GM21423 (cell line): ENCODE measurements around the gene NHSL1.

Experiments used
- ATAC-seq: cut with Tn5 transposase; IDR thresholded peaks from one replicate; pipeline ENCODE4 v1.9.1; 2021; ENCODE audit warnings: mild to moderate bottlenecking, moderate library complexity; ENCODE audit not compliant: unreplicated experiment

Gene NHSL1

DNA sequence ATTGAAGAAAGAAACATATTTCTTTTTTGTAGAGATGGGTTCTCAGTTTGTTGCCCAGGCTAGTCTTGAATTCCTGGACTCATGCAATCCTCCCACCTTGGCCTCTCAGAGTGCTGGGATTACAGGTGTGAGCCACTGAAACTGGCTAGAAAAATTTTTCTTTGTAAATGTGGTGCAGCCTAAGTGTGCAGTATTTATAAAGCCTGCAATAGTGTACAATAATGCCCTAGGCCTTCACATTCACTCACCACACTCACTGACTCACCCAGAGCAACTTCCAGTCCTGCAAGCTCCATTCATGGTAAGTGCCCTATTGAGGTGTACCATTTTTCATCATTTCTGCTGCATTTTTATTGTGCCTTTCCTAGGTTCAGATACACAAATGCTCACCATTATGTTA is 31.4 kb downstream of the NHSL1 start:
- ATAC-seq: no peak

DNA sequence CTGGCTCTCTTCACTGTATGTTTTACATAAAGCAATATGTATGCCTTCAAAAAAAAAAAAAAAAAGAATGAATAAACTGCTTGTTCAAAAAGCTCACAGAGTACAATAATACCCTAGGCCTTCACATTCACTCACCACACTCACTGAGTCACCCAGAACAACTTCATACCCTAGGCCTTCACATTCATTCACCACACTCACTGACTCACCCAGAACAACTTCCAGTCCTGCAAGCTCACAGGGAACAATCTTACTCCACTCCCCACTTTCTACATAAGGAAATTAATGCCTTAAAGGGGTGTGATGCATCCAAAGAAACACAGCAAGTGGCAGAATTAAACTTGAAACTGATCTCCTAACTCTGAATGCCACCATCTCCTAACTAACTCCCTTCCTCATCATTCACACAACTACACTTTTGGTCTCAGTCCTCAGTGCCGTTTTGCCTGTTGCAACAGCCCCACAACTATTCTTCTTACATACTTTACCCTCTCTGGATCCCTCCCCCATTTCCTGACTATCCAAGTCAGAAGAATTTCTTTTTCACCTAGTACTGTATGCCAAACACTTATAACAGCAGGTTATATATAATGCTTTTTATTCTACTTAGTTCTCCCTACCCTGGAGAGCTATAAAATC is 34.2 kb downstream of the NHSL1 start:
- no peak for ATAC-seq

DNA sequence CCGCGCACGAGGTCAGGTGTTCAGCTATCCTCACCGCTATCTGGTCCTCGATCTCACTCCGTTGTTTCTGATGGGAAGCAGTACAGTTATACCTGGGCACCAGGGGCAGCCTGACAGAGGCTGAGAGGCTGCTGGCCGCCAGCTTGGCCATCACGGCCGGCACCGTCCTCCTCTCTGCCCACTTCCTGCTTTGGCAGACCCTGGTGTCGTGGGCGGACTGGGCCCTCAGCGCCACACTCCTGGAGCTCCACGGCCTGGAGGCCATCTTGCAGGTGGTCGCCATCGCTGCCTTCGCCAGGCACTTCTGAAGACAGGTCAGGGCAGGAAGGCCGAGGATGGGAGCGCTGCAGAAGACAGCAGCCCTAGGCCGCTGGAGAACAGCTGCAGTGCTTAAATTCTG is 35.2 kb downstream of the NHSL1 start:
- no peak for ATAC-seq

DNA sequence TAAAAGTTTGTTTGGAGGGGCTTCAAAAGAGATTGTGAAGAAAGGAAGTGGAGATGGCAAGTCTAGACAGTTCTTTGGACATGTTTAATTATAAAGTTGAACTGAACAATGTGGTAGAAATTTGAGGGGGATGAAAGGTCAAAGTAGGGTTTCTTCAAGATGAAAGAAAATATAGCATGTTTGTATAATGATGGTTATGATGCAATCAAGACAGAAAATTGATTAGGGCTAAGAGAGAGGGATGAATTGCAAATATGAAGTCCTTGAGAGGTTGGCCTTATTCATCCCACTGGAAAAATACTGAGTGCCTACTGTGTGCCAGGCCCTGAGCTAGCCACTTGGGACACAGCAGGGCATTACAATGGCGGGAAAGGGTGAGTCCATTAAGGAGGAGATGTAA is 37.6 kb downstream of the NHSL1 start:
- ATAC-seq: no peak

DNA sequence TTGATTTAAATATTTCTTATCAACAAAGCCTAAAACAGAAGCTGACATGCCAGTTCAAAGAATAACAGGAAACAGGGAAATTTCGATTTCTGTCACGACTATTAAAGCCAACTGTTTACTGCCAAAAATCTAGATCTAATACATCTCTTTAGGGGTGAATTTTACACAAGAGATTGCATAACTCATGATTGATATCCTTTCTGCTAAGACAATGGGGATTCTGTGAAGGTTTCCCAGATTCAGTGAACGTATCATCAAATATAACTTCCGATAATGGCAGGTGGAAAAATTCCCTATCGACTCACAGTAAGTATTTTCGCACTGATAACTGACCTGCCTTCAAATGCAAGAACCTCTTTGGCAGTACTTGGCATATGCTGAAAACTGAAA is 42.9 kb downstream of the NHSL1 start:
- ATAC-seq: peak; percentile 0

- ATAC-seq: peak; percentile 97
Observed at GRCh38 chr6:138455746-138456400, 43.4 kb downstream of the NHSL1 start.

GRCh38 chr6:138454981-138455706 is 44.1 kb downstream of the NHSL1 start:
- ATAC-seq: no peak

DNA sequence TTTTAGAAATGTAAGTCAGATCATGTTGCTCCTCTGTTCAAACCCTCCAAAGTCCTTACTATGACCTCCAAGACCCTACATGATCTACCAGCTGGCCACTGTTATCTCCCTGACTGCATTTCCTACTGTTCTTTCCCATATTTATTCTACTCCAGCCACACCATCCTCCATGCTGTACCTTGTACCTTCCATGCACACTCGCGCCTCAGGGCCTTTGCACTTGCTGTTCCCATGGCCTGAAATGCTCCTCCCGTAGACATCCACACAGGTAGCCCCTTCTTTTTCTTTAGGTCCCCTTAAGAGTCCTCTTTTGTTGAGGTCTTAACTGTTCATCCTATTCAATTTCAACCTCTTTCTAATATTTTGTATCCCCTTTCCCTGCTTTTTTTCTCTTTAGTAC is 48.3 kb downstream of the NHSL1 start:
- ATAC-seq: no peak

DNA sequence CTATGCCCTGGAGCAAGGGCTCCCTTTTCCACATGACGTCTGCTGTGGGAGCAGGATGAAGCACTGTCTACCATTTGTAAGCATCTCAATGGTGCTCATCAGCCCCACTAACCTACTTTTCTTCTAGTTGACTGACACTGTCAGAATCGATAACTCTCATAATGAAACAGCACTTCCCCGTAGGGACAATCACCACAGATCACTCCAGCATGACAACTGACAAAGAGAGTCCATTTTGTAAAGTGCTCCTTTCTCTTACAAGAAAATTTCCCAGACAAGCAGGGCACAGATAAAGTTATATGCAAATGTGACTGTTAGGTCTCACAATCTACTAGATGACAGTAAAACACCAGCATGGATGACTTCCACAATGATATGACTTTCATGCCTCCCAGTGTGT is 48.8 kb downstream of the NHSL1 start:
- no peak for ATAC-seq

DNA sequence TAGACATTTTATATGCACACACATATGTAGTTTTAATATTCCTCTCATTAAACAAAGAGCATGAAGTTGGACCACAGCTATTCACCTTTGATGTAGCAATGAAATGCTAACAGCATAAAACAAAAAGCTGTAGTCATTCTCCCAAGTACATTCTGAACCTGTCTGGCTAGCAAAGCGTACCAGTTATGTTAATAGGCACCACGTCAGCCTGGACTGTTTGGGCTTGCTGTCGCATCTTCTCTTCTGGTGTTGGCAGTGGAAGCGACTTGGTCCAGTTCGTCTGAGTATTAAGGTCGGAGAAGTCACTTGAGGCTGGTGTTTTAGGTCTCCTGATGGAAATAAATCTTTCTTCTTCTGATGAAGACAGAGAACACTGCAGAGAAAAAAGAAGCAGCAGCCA is 52.5 kb downstream of the NHSL1 start:
- no peak for ATAC-seq

- no peak for ATAC-seq
Observed at GRCh38 chr6:138443979-138444378, 55.3 kb downstream of the NHSL1 start.

- no peak for ATAC-seq
Observed at GRCh38 chr6:138442663-138443062, 56.6 kb downstream of the NHSL1 start.

DNA sequence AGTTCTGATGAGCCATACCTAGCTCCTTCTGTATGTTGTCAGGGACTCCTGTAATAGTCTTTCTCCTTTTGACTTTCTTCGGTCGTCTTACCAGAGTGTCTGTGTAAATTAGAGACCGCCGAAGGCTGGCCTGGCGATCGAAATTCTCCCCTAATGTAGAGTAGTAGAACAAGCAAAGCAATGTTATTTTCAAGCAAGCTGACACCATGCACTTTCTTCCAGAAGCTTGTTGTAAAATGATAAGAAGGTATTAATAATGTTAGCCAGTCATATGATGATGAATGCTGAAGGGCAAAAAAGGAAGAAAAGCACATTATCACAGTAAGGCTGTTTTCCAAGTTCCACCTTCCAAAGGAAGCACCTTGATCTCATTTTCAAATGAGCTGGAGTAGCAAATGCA is 57.3 kb downstream of the NHSL1 start:
- no peak for ATAC-seq

DNA sequence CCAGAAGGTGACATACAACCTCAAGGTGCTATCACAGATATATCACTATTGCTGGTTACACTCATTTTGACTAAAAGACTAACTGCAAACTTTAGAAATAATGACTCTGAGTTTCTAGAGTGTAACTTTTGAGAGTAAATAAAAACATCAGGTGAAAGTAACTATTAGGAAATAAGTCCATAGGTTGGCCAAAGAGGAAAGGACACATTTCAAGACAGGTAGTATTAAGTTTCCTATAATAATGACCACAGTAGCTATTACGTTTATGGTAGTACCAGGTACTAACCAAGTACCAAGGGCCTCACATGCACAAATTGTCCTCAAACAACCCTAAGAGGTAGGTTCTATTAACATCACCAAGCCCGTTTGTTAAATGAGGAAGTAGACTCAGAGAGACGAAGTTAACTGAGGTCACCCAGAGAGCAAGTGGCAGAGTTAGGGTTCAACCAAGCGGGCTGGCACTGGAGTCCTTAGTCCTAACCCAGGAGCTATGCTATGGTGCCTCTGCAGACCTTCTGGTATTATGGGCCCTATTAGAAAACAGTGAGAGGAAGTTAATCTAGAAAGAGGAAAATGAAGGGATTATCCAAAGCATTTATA is 58.4 kb downstream of the NHSL1 start:
- no peak for ATAC-seq

GRCh38 chr6:138440296-138440695 is 59.0 kb downstream of the NHSL1 start:
- ATAC-seq: no peak

- no peak for ATAC-seq
Observed at GRCh38 chr6:138439546-138439945, 59.7 kb downstream of the NHSL1 start.

DNA sequence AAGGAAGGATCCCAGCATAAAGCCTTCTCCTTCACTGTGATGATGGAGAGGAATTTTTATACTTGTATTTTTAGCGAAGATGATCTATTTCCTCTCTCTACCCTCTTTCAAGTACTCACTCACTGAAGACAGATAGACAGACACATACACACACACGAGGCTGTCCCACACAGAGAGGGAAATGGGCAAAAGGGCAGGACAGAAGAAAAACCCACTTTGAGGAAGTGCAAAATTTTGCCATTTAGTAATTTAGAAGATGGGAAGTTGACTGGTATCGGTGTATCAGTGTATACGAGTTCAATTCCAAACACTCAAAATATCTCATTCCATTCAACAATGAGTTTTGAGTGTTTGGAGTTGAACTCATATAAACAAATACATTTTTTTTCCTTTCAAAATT is 64.4 kb downstream of the NHSL1 start:
- ATAC-seq: no peak

DNA sequence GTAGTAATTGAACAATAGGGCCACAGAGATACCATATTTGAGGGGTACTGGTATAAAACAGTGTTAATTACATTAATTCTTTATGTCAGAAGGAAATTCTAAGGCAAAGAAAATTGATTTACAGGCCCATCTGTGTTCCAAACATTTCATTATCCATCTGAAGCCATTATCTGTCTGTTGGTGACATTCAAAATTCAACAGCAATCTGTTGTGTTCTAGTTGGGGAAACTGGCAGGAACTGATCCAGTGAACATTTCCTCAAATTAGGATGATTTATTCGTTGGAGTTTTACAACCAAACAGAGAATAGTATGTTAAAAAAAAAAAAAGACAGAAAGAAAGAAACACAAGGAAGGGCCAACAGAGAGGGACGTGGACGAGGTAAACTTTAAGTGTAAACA is 65.2 kb downstream of the NHSL1 start:
- ATAC-seq: no peak

GRCh38 chr6:138432063-138432356 is 67.3 kb downstream of the NHSL1 start:
- ATAC-seq: no peak

DNA sequence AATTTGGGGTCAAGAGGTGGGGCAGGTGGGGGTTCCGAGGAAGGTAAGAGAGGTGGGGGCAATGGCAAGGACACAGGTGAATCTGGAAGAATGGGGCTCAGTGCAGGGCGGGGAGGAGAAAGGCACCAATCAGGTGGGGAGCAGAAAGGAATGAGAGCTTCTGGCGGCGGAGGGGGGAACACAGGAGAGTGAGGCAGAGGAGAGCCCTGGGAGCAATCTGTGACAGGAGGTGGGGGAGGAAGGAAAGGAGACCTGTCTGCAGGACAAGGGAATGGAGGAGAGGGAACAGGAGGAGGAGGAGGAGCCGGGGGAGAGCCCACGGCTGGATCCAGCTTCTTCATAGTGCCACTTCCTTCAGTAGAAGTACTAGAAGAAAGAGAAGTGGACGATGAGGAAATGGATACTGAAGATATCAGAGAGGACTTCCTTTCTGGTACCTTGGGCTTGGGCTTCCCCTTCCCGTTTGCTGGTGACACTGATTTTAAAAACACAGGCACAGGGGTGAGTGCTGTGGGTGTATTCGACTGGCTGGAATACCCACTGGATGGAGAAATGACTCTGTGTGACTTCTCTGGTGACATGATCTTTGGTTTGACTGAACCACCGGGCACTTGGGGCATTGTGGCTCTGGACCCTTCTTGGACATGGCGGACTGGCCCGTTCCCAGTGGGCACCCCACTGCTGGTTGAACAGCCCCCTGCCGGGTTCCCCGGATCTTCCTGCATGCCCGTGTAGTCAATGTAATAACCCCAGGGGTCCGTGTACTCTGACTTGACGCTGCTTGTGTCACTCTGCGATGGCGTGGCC is 67.8 kb downstream of the NHSL1 start:
- ATAC-seq: no peak
